Lung (tissue), 12 donors: Measurements from ENCODE around the gene TMEM145. TPM values are rescaled to one million over a fixed set of nuclear protein-coding genes. Genes with fewer than 3 reads are reported as not detected.

Experiments
- ATAC-seq: fragments of 200-7000 bp; cut with Tn5 transposase; one replicate; pipeline ENCODE4 v1.9.1; 2020; ENCODE audit warnings: moderate number of reproducible peaks; ENCODE audit not compliant: insufficient read depth, low FRiP score
- DNase-seq, 3 donors: peaks; one replicate each; pipeline ENCODE4 v3.0.0-alpha.2; 2013 to 2017
- H3K27ac ChIP-seq, 2 donors: one replicate each; pipeline ENCODE4 v1.5.1; 2013; ENCODE audit warnings: mild to moderate bottlenecking in 2 of 2, moderate library complexity in 2 of 2, control low read depth in 1 of 2, inconsistent platforms in 1 of 2, low read depth in 1 of 2, low read length in 1 of 2
- H3K27me3 ChIP-seq, 3 donors: one replicate each; pipeline ENCODE4 v1.5.1; 2013; ENCODE audit warnings: low read length in 2 of 3; ENCODE audit not compliant: control insufficient read depth in 3 of 3, insufficient read depth in 3 of 3
- H3K36me3 ChIP-seq, 4 donors: one replicate each; pipeline ENCODE4 v1.5.1; 2013; ENCODE audit warnings: low read length in 4 of 4, mild to moderate bottlenecking in 1 of 4, moderate library complexity in 1 of 4; ENCODE audit not compliant: control insufficient read depth in 4 of 4, insufficient read depth in 4 of 4
- H3K4me1 ChIP-seq, 5 donors: one replicate each; pipeline ENCODE4 v1.5.1; 2013; ENCODE audit warnings: low read length in 5 of 5, mild to moderate bottlenecking in 2 of 5, moderate library complexity in 1 of 5; ENCODE audit not compliant: control insufficient read depth in 5 of 5, insufficient read depth in 5 of 5
- H3K4me3 ChIP-seq: one replicate; pipeline ENCODE4 v1.5.1; 2013; ENCODE audit warnings: mild to moderate bottlenecking, control low read depth, moderate library complexity
- H3K9ac ChIP-seq, 2 donors: one replicate each; pipeline ENCODE4 v1.5.1; 2013; ENCODE audit warnings: low read length in 2 of 2, control low read depth in 1 of 2; ENCODE audit not compliant: insufficient read depth in 1 of 2
- H3K9me3 ChIP-seq, 4 donors: one replicate each; pipeline ENCODE4 v1.5.1; 2013; ENCODE audit warnings: low read length in 3 of 4, mild to moderate bottlenecking in 1 of 4, moderate library complexity in 1 of 4; ENCODE audit not compliant: control insufficient read depth in 4 of 4, insufficient read depth in 3 of 4
- CTCF ChIP-seq: IDR thresholded peaks from 2 replicates; pipeline ENCODE4 v1.5.1; 2012; ENCODE audit warnings: mild to moderate bottlenecking; ENCODE audit errors: control extremely low read depth, extremely low read depth
- whole genome bisulfite sequencing, 2 donors: extraction: QIAGEN DNeasy Blood & Tissue Kit; methylation state at CpG; one replicate each; pipeline ENCODE4 v1.1.7; 2013; 5-methylcytosine and 5-hydroxymethylcytosine counted together
- polyA plus RNA-seq, 2 donors: library from polyadenylated mRNA; stranded (reverse); fragments of 200-250 nt; gene quantifications; one replicate each; pipeline ENCODE4 v1.2.1, GENCODE V29; 2013
- total RNA-seq, 2 donors: library from RNA; depleted of rRNA in 1 of 2; stranded (reverse); fragments of >200 nt in 1 of 2; gene quantifications; one replicate each; pipeline ENCODE4 v1.2.1, GENCODE V29; 2014 to 2021
- donor health status: control.
- donor health status: control.
- donor health status: Bipolar disorder and iron deficiency.
- donor health status: healthy.
- donor health status: DM: yes; HTN: yes; CAD: no.

Gene TMEM145
- total and polyA plus RNA-seq, 4 donors: 0.12 to 0.95 (median 0.40) TPM; not detected in 1

- DNase-seq (peak; percentile 100), ATAC-seq (peak; percentile 80)
- H3K4me3 ChIP-seq: peak overlapping the region; percentile 46
- no peaks in the 10 kb centered on the region for H3K27me3 ChIP-seq
- H3K27ac ChIP-seq: peak overlapping the region; percentile 96 to 97
- H3K36me3 ChIP-seq: peaks cover 0 to 16% (median 5%) of the 10 kb centered on the region in 4 donors
- peak overlapping the region; percentile 92 to 96 for H3K9ac ChIP-seq
- no peaks in the 10 kb centered on the region for H3K9me3 ChIP-seq
- peaks cover 0 to 20% (median 9%) of the 10 kb centered on the region in 5 donors for H3K4me1 ChIP-seq
- WGBS, 2 donors: 0% methylated on average over 46 of the region's 46 CpGs
- TF ChIP-seq CTCF: no peak
Observed at GRCh38 chr19:42268142-42268703, 44.9 kb upstream of the TMEM145 start.

- WGBS, 2 donors: 0 to 1% methylated on average over 47 to 52 of the region's 52 CpGs
- TF ChIP-seq CTCF: no peak
- peak within 1 kb of the TSS; percentile 92 to 98 for H3K9ac ChIP-seq
- H3K36me3 ChIP-seq: peaks cover 0 to 23% (median 8%) of the 10 kb centered on the region in 4 donors
- H3K4me3 ChIP-seq: peak within 1 kb of the TSS; percentile 72
- H3K4me1 ChIP-seq: peaks cover 0 to 20% (median 9%) of the 10 kb centered on the region in 5 donors
- no peaks in the 10 kb centered on the region for H3K9me3 ChIP-seq
- peak; percentile 100 for DNase-seq
- peak; percentile 87 for ATAC-seq
- peak within 1 kb of the TSS; percentile 96 to 97 for H3K27ac ChIP-seq
- H3K27me3 ChIP-seq: no peaks in the 10 kb centered on the region
Observed at GRCh38 chr19:42268704-42269477, 44.2 kb upstream of the TMEM145 start, which contains the start of gene CIC. Gene CIC (plus strand): TSS chr19:42269252. CDS start chr19:42271784, 2,532 bp downstream.

DNA sequence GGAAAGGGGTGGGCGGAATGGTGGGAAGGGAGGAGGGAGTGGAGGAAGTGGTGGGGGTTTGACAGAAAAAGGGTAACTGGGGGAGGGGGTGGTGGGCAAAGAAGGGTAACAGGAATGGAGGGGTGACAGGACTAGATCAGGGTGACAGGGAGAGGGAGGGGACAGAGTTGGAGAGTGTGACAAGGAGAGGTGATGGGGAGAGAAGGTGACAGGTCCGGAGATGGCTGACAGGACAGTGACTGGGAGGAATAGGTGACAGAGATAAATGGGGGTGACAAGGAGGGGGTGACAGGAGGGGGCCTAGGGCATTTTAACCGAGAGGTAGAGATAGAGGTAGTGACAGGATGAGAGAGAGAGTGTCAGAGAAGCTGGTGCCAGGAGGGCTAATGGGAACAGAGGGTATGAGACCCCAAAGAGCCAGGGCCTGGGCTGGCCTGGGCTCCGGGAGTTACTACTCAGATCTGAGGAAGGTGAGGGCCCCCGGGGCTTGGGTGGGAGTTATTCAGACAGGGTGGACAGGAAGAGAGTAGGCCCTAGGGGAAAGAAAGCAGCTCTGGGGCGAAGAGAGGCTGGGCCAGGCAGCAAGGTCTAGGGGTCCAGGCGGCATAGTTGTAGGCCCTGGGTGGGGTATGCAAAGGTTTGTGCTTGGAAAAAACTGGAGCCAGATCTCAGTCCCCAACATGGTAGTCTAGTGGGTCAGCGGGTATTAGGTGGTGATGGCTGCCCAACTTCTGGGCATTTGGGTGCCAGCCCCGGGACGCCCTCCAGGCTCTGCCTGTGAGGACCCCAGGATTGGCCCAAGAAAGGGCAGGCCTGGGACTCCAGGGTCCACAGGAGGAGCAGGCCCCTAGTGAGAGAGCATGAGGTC, 43.4 kb upstream of the TMEM145 start:
- peak overlapping the region; percentile 72 for H3K4me3 ChIP-seq
- H3K36me3 ChIP-seq: peaks cover 4 to 31% (median 11%) of the 10 kb centered on the region in 4 donors
- WGBS, 2 donors: 29 to 44% methylated on average over 9 to 10 of the region's 10 CpGs
- ATAC-seq (no peak), DNase-seq (no peak)
- H3K27ac ChIP-seq: peak overlapping the region; percentile 87 to 96
- H3K4me1 ChIP-seq: peaks cover 0 to 22% (median 9%) of the 10 kb centered on the region in 5 donors
- H3K9me3 ChIP-seq: no peaks in the 10 kb centered on the region
- TF ChIP-seq CTCF: no peak
- no peaks in the 10 kb centered on the region for H3K27me3 ChIP-seq
- peak overlapping the region in 1 of 2 donors; percentile 98 for H3K9ac ChIP-seq
